Keratinocyte (primary cell): Measurements from ENCODE around the gene ASGR1. TPM values are rescaled to one million over a fixed set of nuclear protein-coding genes. Genes with fewer than 3 reads are reported as not detected.
"Not testable (repeated sequence)": the region's sequence is repeated elsewhere in the genome, so short reads cannot be mapped to it uniquely, and the experiment has no call there.

Source experiments
- DNase-seq: peaks from one replicate; pipeline ENCODE4 v3.0.0-alpha.2; 2011; ENCODE audit warnings: low read depth, missing footprints, low spot score
- FAIRE-seq: peaks from 2 replicates; lab custom pipeline; 2011; peaks lifted over from hg19 to GRCh38; lab: Jason Lieb, UNC
- H2AFZ ChIP-seq: 2 replicates; pipeline ENCODE4 v1.6.0; 2012; ENCODE audit warnings: low read length, control low read depth, inconsistent platforms; ENCODE audit not compliant: control insufficient read depth
- H3K27ac ChIP-seq: 2 replicates; pipeline ENCODE4 v1.5.1; 2011; ENCODE audit warnings: low read length; ENCODE audit not compliant: control insufficient read depth, insufficient read depth
- H3K27me3 ChIP-seq: 3 replicates; pipeline ENCODE4 v1.6.0; 2011; ENCODE audit warnings: low read length; ENCODE audit not compliant: control insufficient read depth, insufficient read depth; ENCODE audit errors: extremely low read depth
- H3K36me3 ChIP-seq, 2 experiments: 2 replicates in 1 of 2; 3 replicates in 1 of 2; pipeline ENCODE4 v1.5.1; 2011; ENCODE audit warnings: low read length in 2 of 2, mild to moderate bottlenecking in 1 of 2; ENCODE audit not compliant: control insufficient read depth in 2 of 2, insufficient read depth in 2 of 2; ENCODE audit errors: extremely low read depth in 1 of 2
- H3K4me1 ChIP-seq: 3 replicates; pipeline ENCODE4 v1.5.1; 2011; ENCODE audit warnings: low read length; ENCODE audit not compliant: control insufficient read depth, insufficient read depth; ENCODE audit errors: extremely low read depth
- H3K4me2 ChIP-seq: 3 replicates; pipeline ENCODE4 v1.6.0; 2011; ENCODE audit warnings: low read depth, low read length; ENCODE audit not compliant: control insufficient read depth, insufficient read depth; ENCODE audit errors: extremely low read depth
- H3K4me3 ChIP-seq, 3 experiments: fragments of 200-600 bp in 1 of 3; sonication (generic) in 1 of 3; 2 replicates in 2 of 3; 3 replicates in 1 of 3; pipeline ENCODE4 v1.5.1; 2011 to 2016; ENCODE audit warnings: low read length in 3 of 3, mild to moderate bottlenecking in 3 of 3, control low read depth in 2 of 3, inconsistent platforms in 1 of 3, low read depth in 1 of 3, mixed read lengths in 1 of 3, mixed run types in 1 of 3, moderate library complexity in 1 of 3; ENCODE audit not compliant: control insufficient read depth in 2 of 3, insufficient read depth in 2 of 3; ENCODE audit errors: extremely low read depth in 1 of 3
- H3K79me2 ChIP-seq: 2 replicates; pipeline ENCODE4 v1.6.0; 2012; ENCODE audit warnings: low read length; ENCODE audit not compliant: control insufficient read depth, insufficient read depth
- H3K9ac ChIP-seq: 3 replicates; pipeline ENCODE4 v1.6.0; 2011; ENCODE audit warnings: low read length; ENCODE audit not compliant: control insufficient read depth, insufficient read depth; ENCODE audit errors: extremely low read depth
- H3K9me1 ChIP-seq: 3 replicates; pipeline ENCODE4 v1.6.0; 2011; ENCODE audit warnings: low read length; ENCODE audit not compliant: control insufficient read depth, insufficient read depth; ENCODE audit errors: extremely low read depth
- H3K9me3 ChIP-seq: 2 replicates; pipeline ENCODE4 v1.5.1; 2012; ENCODE audit warnings: low read depth, low read length; ENCODE audit not compliant: control insufficient read depth
- H4K20me1 ChIP-seq: 3 replicates; pipeline ENCODE4 v1.6.0; 2011; ENCODE audit warnings: low read length; ENCODE audit not compliant: control insufficient read depth, insufficient read depth; ENCODE audit errors: extremely low read depth
- CTCF ChIP-seq, 3 experiments: IDR thresholded peaks in 1 of 3; conservative IDR thresholded peaks in 1 of 3; optimal IDR thresholded peaks in 1 of 3; 2 replicates in 2 of 3; 3 replicates in 1 of 3; pipeline versions ENCODE3 to v1.5.1; 2011; ENCODE audit warnings: low read length in 3 of 3, mild to moderate bottlenecking in 3 of 3, moderate library complexity in 2 of 3, control low read depth in 1 of 3, inconsistent platforms in 1 of 3; ENCODE audit not compliant: insufficient read depth in 2 of 3; ENCODE audit errors: extremely low read depth in 1 of 3
- EZH2 ChIP-seq: IDR thresholded peaks from one replicate; pipeline ENCODE4 v1.6.1; 2012; ENCODE audit warnings: inconsistent platforms, mild to moderate bottlenecking, low read length, moderate library complexity
- dilution Hi-C: fragments of 300-500 bp; cut with MboI; formaldehyde crosslinking; loops from one replicate; pipeline ENCODE4 v1.7.0; 2020; ENCODE audit warnings: low sequenced_read_pairs; ENCODE audit not compliant: extremely low pct_ligation_motif_present
- polyA plus RNA-seq, 5 experiments: library from polyadenylated mRNA; depleted of rRNA in 3 of 5; stranded (reverse) in 3 of 5; stranded (forward) in 1 of 5; unstranded in 1 of 5; fragments of >200 nt; gene quantifications; 1 replicate in 1 of 5; 2 replicates in 3 of 5; 3 replicates in 1 of 5; pipeline versions ENCODE4 v1.2.1 to v1.2.3, GENCODE V29; 2011 to 2012; ENCODE audit warnings: missing spikeins in 2 of 5, low read depth in 1 of 5, low replicate concordance in 1 of 5

Gene ASGR1
- polyA plus RNA-seq, 1 donor (not counting 4 experiments of a cell fraction or from before 2014, with no cell fraction given), result 0.18 TPM

- FAIRE-seq, result no peak
- Histone ChIP-seq H3K4me3 (no peak overlapping the region), H3K27me3 (no peaks in the 10 kb centered on the region), H3K79me2 (no peaks in the 10 kb centered on the region), H3K36me3 (no peaks in the 10 kb centered on the region), H3K4me2 (no peak overlapping the region), H3K4me1 (no peaks in the 10 kb centered on the region), H3K9ac (no peak overlapping the region), H4K20me1 (peaks cover under 1% of the 10 kb centered on the region), H3K9me3 (no peaks in the 10 kb centered on the region), H2AFZ (no peak overlapping the region), H3K27ac (no peak overlapping the region), H3K9me1 (no peaks in the 10 kb centered on the region)
- TF ChIP-seq CTCF (optimal IDR thresholded peaks at IDR 0.05 in 1 of 3, IDR thresholded peaks at IDR 0.05 in 1 of 3, conservative IDR thresholded peaks at IDR 0.05 in 1 of 3; ENCODE audit: extremely low read depth in 1 of 3, insufficient read depth in 2 of 3, low read length in 3 of 3) (no peak), EZH2 (no peak)
- dilution Hi-C loops, result no loop called here
- no peak for DNase-seq
These were observed 49.9 kb downstream of the ASGR1 start for GRCh38 chr17:7129311-7129710.

DNA sequence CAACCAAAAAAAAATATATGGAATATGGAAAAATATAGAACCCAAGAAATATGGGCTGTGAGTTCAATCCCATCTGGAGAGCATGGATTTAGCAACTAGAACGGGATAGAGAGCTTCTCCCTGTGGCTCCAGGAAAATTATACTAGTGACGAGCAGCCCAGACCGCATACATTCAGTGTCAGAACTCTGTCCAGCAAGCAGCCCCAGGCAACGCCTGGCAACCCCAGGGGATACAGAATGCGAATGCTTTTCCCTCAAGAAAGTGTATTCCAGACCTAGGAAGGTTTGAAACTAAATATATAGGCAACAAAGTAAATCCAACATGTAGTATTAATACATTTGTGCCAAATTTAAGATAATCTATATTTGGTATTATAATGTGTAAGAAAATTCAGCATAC, 51.0 kb downstream of the ASGR1 start:
- no peaks in the 10 kb centered on the region for H3K4me1 ChIP-seq
- no peak overlapping the region for H3K27ac ChIP-seq
- no peaks in the 10 kb centered on the region for H3K36me3 ChIP-seq
- no peaks in the 10 kb centered on the region for H3K9me1 ChIP-seq
- no peak overlapping the region for H3K9ac ChIP-seq
- no peak overlapping the region for H3K4me3 ChIP-seq
- H3K79me2 ChIP-seq, result no peaks in the 10 kb centered on the region
- H4K20me1 ChIP-seq, result peaks cover 2% of the 10 kb centered on the region
- H3K4me2 ChIP-seq, result no peak overlapping the region
- no peaks in the 10 kb centered on the region for H3K27me3 ChIP-seq
- TF ChIP-seq EZH2 (no peak), CTCF (optimal IDR thresholded peaks at IDR 0.05 in 1 of 3, IDR thresholded peaks at IDR 0.05 in 1 of 3, conservative IDR thresholded peaks at IDR 0.05 in 1 of 3; ENCODE audit: extremely low read depth in 1 of 3, insufficient read depth in 2 of 3, low read length in 3 of 3) (no peak)
- no peak overlapping the region for H2AFZ ChIP-seq
- DNase-seq (no peak), FAIRE-seq (no peak)
- dilution Hi-C loops, result no loop called here
- no peaks in the 10 kb centered on the region for H3K9me3 ChIP-seq

DNA sequence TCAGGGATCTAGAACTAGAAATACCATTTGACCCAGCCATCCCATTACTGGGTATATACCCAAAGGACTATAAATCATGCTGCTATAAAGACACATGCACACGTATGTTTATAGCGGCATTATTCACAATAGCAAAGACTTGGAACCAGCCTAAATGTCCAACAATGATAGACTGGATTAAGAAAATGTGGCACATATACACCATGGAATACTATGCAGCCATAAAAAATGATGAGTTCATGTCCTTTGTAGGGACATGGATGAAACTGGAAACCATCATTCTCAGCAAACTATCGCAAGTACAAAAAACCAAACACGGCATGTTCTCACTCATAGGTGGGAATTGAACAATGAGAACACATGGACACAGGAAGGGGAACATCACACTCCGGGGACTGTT, 51.7 kb downstream of the ASGR1 start:
- H3K4me2 ChIP-seq, H3K36me3 ChIP-seq, H3K9ac ChIP-seq, H3K9me1 ChIP-seq, H3K79me2 ChIP-seq, FAIRE-seq, H2AFZ ChIP-seq, H3K4me3 ChIP-seq, DNase-seq, H3K27me3 ChIP-seq, H3K27ac ChIP-seq, dilution Hi-C loops, H4K20me1 ChIP-seq, H3K9me3 ChIP-seq, H3K4me1 ChIP-seq: not testable (repeated sequence)

GRCh38 chr17:7126386-7126785, 52.8 kb downstream of the ASGR1 start:
- dilution Hi-C loops, H3K79me2 ChIP-seq, H3K4me3 ChIP-seq, H3K27ac ChIP-seq, DNase-seq, H3K36me3 ChIP-seq, H3K9me1 ChIP-seq, H2AFZ ChIP-seq, H3K9ac ChIP-seq, H3K9me3 ChIP-seq, H3K27me3 ChIP-seq, H3K4me1 ChIP-seq, H3K4me2 ChIP-seq, H4K20me1 ChIP-seq, FAIRE-seq: not testable (repeated sequence)
